Breast epithelium (tissue), 4 donors: Measurements from ENCODE around the gene REV3L. TPM values are rescaled to one million over a fixed set of nuclear protein-coding genes. Genes with fewer than 3 reads are reported as not detected.

Source experiments
- DNase-seq, 2 donors: peaks; one replicate each; pipeline ENCODE4 v3.0.0-alpha.2; 2019; ENCODE audit warnings: low spot score in 2 of 2
- H3K27ac ChIP-seq, 2 donors: fragments of 200-600 bp; sonication (generic) in 1 of 2; one replicate each; pipeline ENCODE4 v1.5.1; 2016 to 2019; ENCODE audit warnings: mild to moderate bottlenecking in 1 of 2
- H3K27me3 ChIP-seq, 2 donors: fragments of 200-600 bp; sonication (generic) in 1 of 2; one replicate each; pipeline versions ENCODE4 v1.5.1 to v1.6.0; 2017 to 2019; ENCODE audit warnings: control low read depth in 1 of 2, mild to moderate bottlenecking in 1 of 2
- H3K36me3 ChIP-seq: fragments of 200-600 bp; one replicate; pipeline ENCODE4 v1.5.1; 2019
- H3K4me1 ChIP-seq, 2 donors: fragments of 200-600 bp; sonication (generic); one replicate each; pipeline ENCODE4 v1.5.1; 2016 to 2019; ENCODE audit warnings: control low read depth in 1 of 2
- H3K4me3 ChIP-seq, 3 donors: fragments of 200-600 bp; sonication (generic); 1 replicate in 2 of 3; 2 replicates in 1 of 3; pipeline ENCODE4 v1.5.1; 2016 to 2019; ENCODE audit warnings: mild to moderate bottlenecking in 3 of 3, moderate library complexity in 2 of 3
- H3K9me3 ChIP-seq, 2 donors: fragments of 200-600 bp; sonication (generic) in 1 of 2; one replicate each; pipeline ENCODE4 v1.5.1; 2016 to 2019; ENCODE audit warnings: control low read depth in 1 of 2
- POLR2A ChIP-seq: fragments of 450-650 bp; IDR thresholded peaks from one replicate; pipeline ENCODE4 v1.6.1; 2016; ENCODE audit warnings: antibody characterized with exemption, mild to moderate bottlenecking, moderate library complexity
- POLR2AphosphoS5 ChIP-seq, 3 donors: sonication (generic); formaldehyde crosslinking; IDR thresholded peaks; one replicate each; pipeline ENCODE4 v1.6.1; 2017; ENCODE audit warnings: antibody characterized with exemption in 3 of 3
- intact Hi-C: fragments of 100-400 bp; cut with DNase I; formaldehyde crosslinking; loops from one replicate; pipeline ENCODE4 v1.15.1; 2023; ENCODE audit warnings: low total_unique reads
- total RNA-seq, 3 donors: library from RNA; depleted of rRNA; stranded (reverse); fragments of >200 nt; gene quantifications; one replicate each; pipeline ENCODE4 v1.1.0, GENCODE V29; 2016
- TF ChIP-seq, protein P1 (sequence below), 3 donors: fragments of 450-650 bp; IDR thresholded peaks; one replicate each; pipeline ENCODE4 v1.5.1; 2016 to 2017; ENCODE audit warnings: antibody characterized with exemption in 3 of 3, mild to moderate bottlenecking in 3 of 3, moderate library complexity in 3 of 3

Gene REV3L, protein sequence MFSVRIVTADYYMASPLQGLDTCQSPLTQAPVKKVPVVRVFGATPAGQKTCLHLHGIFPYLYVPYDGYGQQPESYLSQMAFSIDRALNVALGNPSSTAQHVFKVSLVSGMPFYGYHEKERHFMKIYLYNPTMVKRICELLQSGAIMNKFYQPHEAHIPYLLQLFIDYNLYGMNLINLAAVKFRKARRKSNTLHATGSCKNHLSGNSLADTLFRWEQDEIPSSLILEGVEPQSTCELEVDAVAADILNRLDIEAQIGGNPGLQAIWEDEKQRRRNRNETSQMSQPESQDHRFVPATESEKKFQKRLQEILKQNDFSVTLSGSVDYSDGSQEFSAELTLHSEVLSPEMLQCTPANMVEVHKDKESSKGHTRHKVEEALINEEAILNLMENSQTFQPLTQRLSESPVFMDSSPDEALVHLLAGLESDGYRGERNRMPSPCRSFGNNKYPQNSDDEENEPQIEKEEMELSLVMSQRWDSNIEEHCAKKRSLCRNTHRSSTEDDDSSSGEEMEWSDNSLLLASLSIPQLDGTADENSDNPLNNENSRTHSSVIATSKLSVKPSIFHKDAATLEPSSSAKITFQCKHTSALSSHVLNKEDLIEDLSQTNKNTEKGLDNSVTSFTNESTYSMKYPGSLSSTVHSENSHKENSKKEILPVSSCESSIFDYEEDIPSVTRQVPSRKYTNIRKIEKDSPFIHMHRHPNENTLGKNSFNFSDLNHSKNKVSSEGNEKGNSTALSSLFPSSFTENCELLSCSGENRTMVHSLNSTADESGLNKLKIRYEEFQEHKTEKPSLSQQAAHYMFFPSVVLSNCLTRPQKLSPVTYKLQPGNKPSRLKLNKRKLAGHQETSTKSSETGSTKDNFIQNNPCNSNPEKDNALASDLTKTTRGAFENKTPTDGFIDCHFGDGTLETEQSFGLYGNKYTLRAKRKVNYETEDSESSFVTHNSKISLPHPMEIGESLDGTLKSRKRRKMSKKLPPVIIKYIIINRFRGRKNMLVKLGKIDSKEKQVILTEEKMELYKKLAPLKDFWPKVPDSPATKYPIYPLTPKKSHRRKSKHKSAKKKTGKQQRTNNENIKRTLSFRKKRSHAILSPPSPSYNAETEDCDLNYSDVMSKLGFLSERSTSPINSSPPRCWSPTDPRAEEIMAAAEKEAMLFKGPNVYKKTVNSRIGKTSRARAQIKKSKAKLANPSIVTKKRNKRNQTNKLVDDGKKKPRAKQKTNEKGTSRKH (N-terminal part only)
- 100 to 1,000 TPM in 1 of 3 donors, 10 to 100 TPM in 2; 50.3 to 108 (median 82.3) TPM for total RNA-seq

DNA sequence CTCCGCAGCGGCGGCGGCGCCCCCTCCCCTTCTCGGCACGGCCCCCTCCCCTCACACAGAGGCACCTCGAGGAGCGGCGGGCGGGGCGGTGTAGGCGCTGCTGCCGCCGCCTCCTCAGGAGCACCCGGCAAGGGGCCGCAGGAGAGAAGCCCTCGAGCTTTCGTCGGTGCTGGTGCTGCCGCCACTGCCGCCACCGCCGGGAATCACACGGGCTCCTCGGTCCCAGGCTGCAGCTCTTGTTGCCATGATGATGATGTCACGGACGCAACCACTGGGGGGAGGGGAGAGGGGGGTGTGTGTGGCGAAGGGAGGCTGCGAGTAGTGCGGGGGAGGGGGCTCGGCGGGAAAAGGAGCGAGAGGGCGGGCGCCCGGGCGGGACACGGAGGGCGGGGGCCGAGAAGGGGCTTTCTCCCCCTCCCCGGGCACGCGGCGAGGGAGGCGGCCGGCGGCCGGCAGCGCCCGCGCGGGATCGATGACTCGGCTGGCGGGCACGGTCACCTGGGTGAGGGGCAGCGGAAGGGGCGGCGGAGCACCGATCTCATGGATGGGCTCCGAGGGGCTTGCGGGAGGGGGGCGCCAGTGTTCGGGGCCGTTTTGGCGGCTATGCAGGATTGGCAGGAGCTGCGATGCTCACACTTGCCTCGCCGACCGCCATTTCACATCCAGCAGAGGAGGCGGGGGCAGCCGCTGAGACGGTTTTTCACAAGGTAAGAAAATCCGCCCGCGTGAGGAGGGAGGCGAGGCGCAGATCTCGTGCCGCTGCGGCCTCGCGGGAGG, at the start of gene REV3L:
Gene REV3L, minus strand, starts transcription at position 260 of the 777 bp plus-strand sequence. CDS start 330 bp downstream, outside the sequence.
- Histone ChIP-seq H3K4me1 (peaks cover 0 to 2% of the 10 kb centered on the region in 2 donors), H3K27me3 (no peaks in the 10 kb centered on the region)
- peak; percentile 81 to 87 for DNase-seq

DNA sequence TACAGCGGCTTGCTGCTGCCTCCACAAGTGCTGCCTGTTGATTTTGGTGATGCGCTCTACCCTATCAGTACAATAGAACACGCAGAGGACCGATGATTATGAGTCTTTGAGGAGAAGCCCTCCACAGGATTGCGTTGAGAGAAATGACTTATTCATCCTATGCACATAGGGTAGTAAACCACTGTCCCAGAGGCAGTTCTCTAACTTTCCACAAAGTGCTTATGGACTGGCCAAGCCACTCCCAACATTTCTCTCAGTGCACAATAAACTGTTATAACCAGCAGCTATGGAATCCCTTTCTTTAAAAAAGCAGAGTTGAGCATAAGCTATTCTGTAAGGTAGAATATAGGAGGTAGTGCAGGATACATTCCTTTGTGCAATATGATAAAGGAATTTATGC, 48.2 kb upstream of the REV3L start:
- H3K27me3 ChIP-seq = no peaks in the 10 kb centered on the region
- TF ChIP-seq, protein P1, sequence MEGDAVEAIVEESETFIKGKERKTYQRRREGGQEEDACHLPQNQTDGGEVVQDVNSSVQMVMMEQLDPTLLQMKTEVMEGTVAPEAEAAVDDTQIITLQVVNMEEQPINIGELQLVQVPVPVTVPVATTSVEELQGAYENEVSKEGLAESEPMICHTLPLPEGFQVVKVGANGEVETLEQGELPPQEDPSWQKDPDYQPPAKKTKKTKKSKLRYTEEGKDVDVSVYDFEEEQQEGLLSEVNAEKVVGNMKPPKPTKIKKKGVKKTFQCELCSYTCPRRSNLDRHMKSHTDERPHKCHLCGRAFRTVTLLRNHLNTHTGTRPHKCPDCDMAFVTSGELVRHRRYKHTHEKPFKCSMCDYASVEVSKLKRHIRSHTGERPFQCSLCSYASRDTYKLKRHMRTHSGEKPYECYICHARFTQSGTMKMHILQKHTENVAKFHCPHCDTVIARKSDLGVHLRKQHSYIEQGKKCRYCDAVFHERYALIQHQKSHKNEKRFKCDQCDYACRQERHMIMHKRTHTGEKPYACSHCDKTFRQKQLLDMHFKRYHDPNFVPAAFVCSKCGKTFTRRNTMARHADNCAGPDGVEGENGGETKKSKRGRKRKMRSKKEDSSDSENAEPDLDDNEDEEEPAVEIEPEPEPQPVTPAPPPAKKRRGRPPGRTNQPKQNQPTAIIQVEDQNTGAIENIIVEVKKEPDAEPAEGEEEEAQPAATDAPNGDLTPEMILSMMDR (IDR thresholded peaks at IDR 0.05) = no peak
- TF ChIP-seq POLR2A (no peak), POLR2AphosphoS5 (IDR thresholded peaks at IDR 0.05) (no peak)
- no peaks in the 10 kb centered on the region for H3K36me3 ChIP-seq
- no peak overlapping the region for H3K4me3 ChIP-seq
- peaks cover 0 to 5% of the 10 kb centered on the region in 2 donors for H3K4me1 ChIP-seq
- DNase-seq = no peak
- no peaks in the 10 kb centered on the region for H3K9me3 ChIP-seq
- no peak overlapping the region for H3K27ac ChIP-seq
- intact Hi-C loops = loop anchor here (5.0 kb wide), 1 partner anchor 974 kb away; no protein-coding TSS in a partner anchor

More for the DNA sequence above, at the start of gene REV3L:
- Histone ChIP-seq H3K4me3 (peak within 1 kb of the TSS; percentile 89 to 100 (median 99)), H3K27ac (peak within 1 kb of the TSS; percentile 98 to 100), H3K36me3 (no peaks in the 10 kb centered on the region), H3K9me3 (no peaks in the 10 kb centered on the region)
- intact Hi-C loops = loop anchor here (10.0 kb wide), 1 partner anchor 122 kb away; the partner anchor contains the start of gene TRAF3IP2
- TF ChIP-seq POLR2AphosphoS5 (IDR thresholded peaks at IDR 0.05) = peak; percentile 51 to 80 (median 79)
- TF ChIP-seq, protein P1 (IDR thresholded peaks at IDR 0.05) = no peak

DNA sequence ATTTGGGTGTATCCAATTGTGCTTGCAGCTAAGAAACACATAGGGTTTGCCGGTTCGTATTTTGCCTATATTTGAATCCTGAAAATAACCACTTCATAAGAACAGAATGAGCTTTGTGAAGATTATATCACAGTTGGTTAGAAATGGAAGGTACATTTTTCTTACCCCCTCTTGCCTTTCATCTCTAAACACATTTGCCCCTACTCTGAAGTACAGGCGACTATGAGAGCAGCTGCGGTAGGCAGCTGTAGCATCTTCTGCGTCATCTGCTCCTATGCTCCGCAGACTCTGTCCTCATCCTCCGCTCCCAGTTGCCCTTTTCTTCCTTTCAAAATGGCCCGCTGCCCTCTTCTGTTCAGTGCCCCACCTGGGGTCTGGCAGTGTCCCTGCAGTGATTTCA, 47.6 kb upstream of the REV3L start:
- Histone ChIP-seq H3K4me1 (peaks cover 0 to 5% of the 10 kb centered on the region in 2 donors), H3K27ac (no peak overlapping the region), H3K27me3 (no peaks in the 10 kb centered on the region), H3K9me3 (no peaks in the 10 kb centered on the region), H3K36me3 (no peaks in the 10 kb centered on the region), H3K4me3 (no peak overlapping the region)
- intact Hi-C loops = loop anchor here (5.0 kb wide), 1 partner anchor 973 kb away; no protein-coding TSS in a partner anchor
- TF ChIP-seq POLR2A (no peak), POLR2AphosphoS5 (IDR thresholded peaks at IDR 0.05) (no peak)
- TF ChIP-seq, protein P1 (IDR thresholded peaks at IDR 0.05) = no peak
- no peak for DNase-seq

DNA sequence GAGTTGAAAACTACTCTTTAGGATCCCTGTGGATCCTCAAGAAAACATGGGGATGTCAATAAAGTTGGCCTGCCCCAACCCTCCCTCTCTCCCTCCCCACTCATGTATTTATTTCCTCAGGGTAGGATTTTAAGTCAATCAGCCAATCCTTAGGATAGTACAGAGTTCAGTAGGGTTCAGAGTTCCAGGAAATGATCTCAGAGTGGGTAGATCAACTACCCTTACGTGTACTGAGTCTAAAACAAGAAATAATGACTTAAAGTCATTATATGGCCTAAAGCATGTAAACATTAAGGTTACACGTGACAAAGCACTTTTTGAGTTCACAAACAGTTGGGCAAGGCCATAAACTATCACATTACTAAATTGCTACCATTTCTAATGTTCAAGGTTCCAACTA, 47.2 kb upstream of the REV3L start:
- H3K27ac ChIP-seq = no peak overlapping the region
- H3K36me3 ChIP-seq = no peaks in the 10 kb centered on the region
- H3K9me3 ChIP-seq = no peaks in the 10 kb centered on the region
- H3K27me3 ChIP-seq = no peaks in the 10 kb centered on the region
- H3K4me3 ChIP-seq = no peak overlapping the region
- intact Hi-C loops = loop anchor here (5.0 kb wide), 1 partner anchor 973 kb away; no protein-coding TSS in a partner anchor
- TF ChIP-seq POLR2A = no peak
- TF ChIP-seq, protein P1 (IDR thresholded peaks at IDR 0.05) = no peak
- TF ChIP-seq POLR2AphosphoS5 (IDR thresholded peaks at IDR 0.05) = no peak
- no peak for DNase-seq
- peaks cover 0 to 5% of the 10 kb centered on the region in 2 donors for H3K4me1 ChIP-seq
